Caco-2 (cell line): ENCODE measurements around the gene FOXC2. TPM values are rescaled to one million over a fixed set of nuclear protein-coding genes. Genes with fewer than 3 reads are reported as not detected.

ENCODE experiments used
- BruUV-seq: library from RNA; stranded (reverse); fragments of 400-500 nt; replicated peaks from 2 replicates; lab custom pipeline; 2021; lab: Mats Ljungman, UMichigan
- CTCF ChIA-PET: fragments of 300-600 bp; sonication (Branson Sonifier 250); formaldehyde crosslinking; loops from one replicate; lab custom pipeline; 2022; ENCODE audit warnings: antibody characterized with exemption; lab: Charles Lee
- POLR2A ChIA-PET: fragments of 300-600 bp; sonication (Branson Sonifier 250); formaldehyde crosslinking; loops from one replicate; lab custom pipeline; 2022; ENCODE audit warnings: antibody characterized with exemption; lab: Charles Lee
- DNase-seq, 2 experiments: peaks; one replicate each; pipeline versions ENCODE4 v3.0.0 to v3.0.0-alpha.2; 2020 to 2022
- H3K27me3 ChIP-seq: replicated peaks from 2 replicates; pipeline ENCODE4 v1.6.0; 2011; ENCODE audit warnings: low read length; ENCODE audit not compliant: control insufficient read depth, insufficient read depth
- H3K36me3 ChIP-seq: 2 replicates; pipeline ENCODE4 v1.5.1; 2011; ENCODE audit warnings: low read length; ENCODE audit not compliant: control insufficient read depth, insufficient read depth
- H3K4me1 ChIP-seq: fragments of 250-450 bp; sonication (Bioruptor Pico); 2 replicates; pipeline ENCODE4 v1.5.1; 2020; ENCODE audit warnings: mild to moderate bottlenecking
- H3K4me3 ChIP-seq: 2 replicates; pipeline ENCODE4 v1.5.1; 2011; ENCODE audit warnings: low read depth, mild to moderate bottlenecking, control low read depth, low read length
- H3K9me3 ChIP-seq: fragments of 250-450 bp; sonication (Bioruptor Pico); 2 replicates; pipeline ENCODE4 v1.5.1; 2020; ENCODE audit warnings: mild to moderate bottlenecking, moderate library complexity
- H3K27ac Mint-ChIP-seq: one replicate; pipeline ENCODE4 v1.8.0; 2022; ENCODE audit warnings: mixed read lengths; ENCODE audit not compliant: unreplicated experiment
- H3K27me3 Mint-ChIP-seq: one replicate; pipeline ENCODE4 v1.8.0; 2022; ENCODE audit warnings: mixed read lengths; ENCODE audit not compliant: insufficient read depth, unreplicated experiment
- H3K36me3 Mint-ChIP-seq: one replicate; pipeline ENCODE4 v1.8.0; 2022; ENCODE audit warnings: mild to moderate bottlenecking, mixed read lengths; ENCODE audit not compliant: insufficient read depth, unreplicated experiment
- H3K4me1 Mint-ChIP-seq: one replicate; pipeline ENCODE4 v1.8.0; 2022; ENCODE audit warnings: low read depth, mixed read lengths; ENCODE audit not compliant: unreplicated experiment
- H3K4me3 Mint-ChIP-seq: one replicate; pipeline ENCODE4 v1.8.0; 2022; ENCODE audit warnings: mild to moderate bottlenecking, moderate library complexity, mixed read lengths; ENCODE audit not compliant: unreplicated experiment
- H3K9me3 Mint-ChIP-seq: one replicate; pipeline ENCODE4 v1.8.0; 2022; ENCODE audit warnings: mixed read lengths; ENCODE audit not compliant: unreplicated experiment
- intact Hi-C: fragments of 100-400 bp; cut with micrococcal nuclease; formaldehyde crosslinking; loops from one replicate; pipeline ENCODE4 v1.10.0; 2022; ENCODE audit not compliant: unreplicated experiment
- total RNA-seq: library from RNA; stranded (reverse); gene quantifications from 2 replicates; pipeline ENCODE4 v1.2.3, GENCODE V29; 2022
- TF ChIP-seq, protein P1 (sequence below), 2 experiments: fragments of 200-600 bp in 1 of 2; IDR thresholded peaks; 1 replicate in 1 of 2; 2 replicates in 1 of 2; pipeline versions ENCODE4 v1.5.1 to v1.8.0; 2011 to 2022; ENCODE audit warnings: antibody characterized with exemption in 1 of 2, control low read depth in 1 of 2, inconsistent platforms in 1 of 2, low read depth in 1 of 2, low read length in 1 of 2, mild to moderate bottlenecking in 1 of 2, moderate library complexity in 1 of 2; ENCODE audit not compliant: insufficient read depth in 1 of 2, severe bottlenecking in 1 of 2, unreplicated experiment in 1 of 2

The FOXC2 gene
- total RNA-seq, 1 experiment from 2014 or later: not detected

DNA sequence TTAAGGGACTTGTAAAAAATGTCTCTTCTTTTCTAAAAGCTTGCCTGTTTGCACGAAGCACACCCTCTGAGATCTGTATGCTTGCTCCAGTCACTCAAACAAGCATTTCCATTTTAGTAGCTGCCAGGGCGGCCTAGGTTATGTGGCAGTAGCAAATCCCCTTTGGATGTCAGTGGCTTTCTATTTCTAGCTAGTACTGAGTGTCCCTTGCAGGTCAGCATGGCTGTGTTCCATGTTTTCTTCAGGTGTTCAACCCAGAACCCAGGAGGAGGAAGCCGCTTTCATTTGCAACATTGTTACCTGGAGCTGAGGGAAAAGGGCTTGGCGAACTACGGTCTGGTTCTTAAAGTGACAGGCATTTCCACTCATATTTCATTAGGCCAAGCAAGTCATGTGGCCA is 48.1 kb downstream of the FOXC2 start:
- ChIA-PET POLR2A (no interaction called here), CTCF (no interaction called here)
- H3K4me1 Mint-ChIP-seq: no peaks in the 10 kb centered on the region
- H3K27me3 Mint-ChIP-seq: peaks cover 2% of the 10 kb centered on the region
- no peaks in the 10 kb centered on the region for H3K9me3 ChIP-seq
- BruUV-seq: no TSS peak
- no peak overlapping the region for H3K27ac Mint-ChIP-seq
- TF ChIP-seq, protein P1, sequence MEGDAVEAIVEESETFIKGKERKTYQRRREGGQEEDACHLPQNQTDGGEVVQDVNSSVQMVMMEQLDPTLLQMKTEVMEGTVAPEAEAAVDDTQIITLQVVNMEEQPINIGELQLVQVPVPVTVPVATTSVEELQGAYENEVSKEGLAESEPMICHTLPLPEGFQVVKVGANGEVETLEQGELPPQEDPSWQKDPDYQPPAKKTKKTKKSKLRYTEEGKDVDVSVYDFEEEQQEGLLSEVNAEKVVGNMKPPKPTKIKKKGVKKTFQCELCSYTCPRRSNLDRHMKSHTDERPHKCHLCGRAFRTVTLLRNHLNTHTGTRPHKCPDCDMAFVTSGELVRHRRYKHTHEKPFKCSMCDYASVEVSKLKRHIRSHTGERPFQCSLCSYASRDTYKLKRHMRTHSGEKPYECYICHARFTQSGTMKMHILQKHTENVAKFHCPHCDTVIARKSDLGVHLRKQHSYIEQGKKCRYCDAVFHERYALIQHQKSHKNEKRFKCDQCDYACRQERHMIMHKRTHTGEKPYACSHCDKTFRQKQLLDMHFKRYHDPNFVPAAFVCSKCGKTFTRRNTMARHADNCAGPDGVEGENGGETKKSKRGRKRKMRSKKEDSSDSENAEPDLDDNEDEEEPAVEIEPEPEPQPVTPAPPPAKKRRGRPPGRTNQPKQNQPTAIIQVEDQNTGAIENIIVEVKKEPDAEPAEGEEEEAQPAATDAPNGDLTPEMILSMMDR (IDR thresholded peaks at IDR 0.05; ENCODE audit: insufficient read depth in 1 of 2, low read depth in 1 of 2, low read length in 1 of 2, severe bottlenecking in 1 of 2, unreplicated experiment in 1 of 2): no peak
- no peak overlapping the region for H3K4me3 Mint-ChIP-seq
- peaks cover 4% of the 10 kb centered on the region for H3K4me1 ChIP-seq
- no peaks in the 10 kb centered on the region for H3K36me3 ChIP-seq
- no peak overlapping the region for H3K4me3 ChIP-seq
- H3K36me3 Mint-ChIP-seq: no peaks in the 10 kb centered on the region
- no peaks in the 10 kb centered on the region for H3K27me3 ChIP-seq
- intact Hi-C loops: no loop called here
- no peaks in the 10 kb centered on the region for H3K9me3 Mint-ChIP-seq
- DNase-seq: no peak

DNA sequence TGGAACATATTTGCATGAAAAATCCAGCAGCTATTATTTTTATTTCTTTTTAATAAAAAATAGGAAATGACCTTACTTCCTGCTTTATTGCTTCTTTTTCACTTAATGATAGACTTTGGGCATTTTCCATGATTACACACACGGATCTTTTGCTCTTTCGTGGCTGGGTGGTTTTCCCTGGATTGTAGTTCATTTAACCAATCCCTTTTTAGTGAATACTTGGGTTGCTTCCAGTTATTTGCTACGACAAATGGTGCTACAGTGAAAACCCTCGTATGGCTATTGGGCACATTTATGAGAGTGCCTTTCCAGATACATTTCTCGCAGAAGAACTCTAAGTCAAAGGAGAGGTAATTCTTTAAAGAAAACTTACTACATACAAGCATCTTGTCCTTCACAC is 50.3 kb downstream of the FOXC2 start:
- Mint-ChIP-seq H3K4me1 (no peaks in the 10 kb centered on the region), H3K27me3 (peaks cover 6% of the 10 kb centered on the region), H3K4me3 (no peak overlapping the region), H3K9me3 (no peaks in the 10 kb centered on the region), H3K27ac (no peak overlapping the region), H3K36me3 (no peaks in the 10 kb centered on the region)
- no peaks in the 10 kb centered on the region for H3K36me3 ChIP-seq
- intact Hi-C loops: no loop called here
- H3K27me3 ChIP-seq: no peaks in the 10 kb centered on the region
- no peak for DNase-seq
- no peaks in the 10 kb centered on the region; the same call in 1 of the 2 replicates for H3K9me3 ChIP-seq
- ChIA-PET CTCF (no interaction called here), POLR2A (no interaction called here)
- no peaks in the 10 kb centered on the region for H3K4me1 ChIP-seq
- BruUV-seq: no TSS peak
- TF ChIP-seq, protein P1 (IDR thresholded peaks at IDR 0.05; ENCODE audit: insufficient read depth in 1 of 2, low read depth in 1 of 2, low read length in 1 of 2, severe bottlenecking in 1 of 2, unreplicated experiment in 1 of 2): no peak
- H3K4me3 ChIP-seq: no peak overlapping the region

DNA sequence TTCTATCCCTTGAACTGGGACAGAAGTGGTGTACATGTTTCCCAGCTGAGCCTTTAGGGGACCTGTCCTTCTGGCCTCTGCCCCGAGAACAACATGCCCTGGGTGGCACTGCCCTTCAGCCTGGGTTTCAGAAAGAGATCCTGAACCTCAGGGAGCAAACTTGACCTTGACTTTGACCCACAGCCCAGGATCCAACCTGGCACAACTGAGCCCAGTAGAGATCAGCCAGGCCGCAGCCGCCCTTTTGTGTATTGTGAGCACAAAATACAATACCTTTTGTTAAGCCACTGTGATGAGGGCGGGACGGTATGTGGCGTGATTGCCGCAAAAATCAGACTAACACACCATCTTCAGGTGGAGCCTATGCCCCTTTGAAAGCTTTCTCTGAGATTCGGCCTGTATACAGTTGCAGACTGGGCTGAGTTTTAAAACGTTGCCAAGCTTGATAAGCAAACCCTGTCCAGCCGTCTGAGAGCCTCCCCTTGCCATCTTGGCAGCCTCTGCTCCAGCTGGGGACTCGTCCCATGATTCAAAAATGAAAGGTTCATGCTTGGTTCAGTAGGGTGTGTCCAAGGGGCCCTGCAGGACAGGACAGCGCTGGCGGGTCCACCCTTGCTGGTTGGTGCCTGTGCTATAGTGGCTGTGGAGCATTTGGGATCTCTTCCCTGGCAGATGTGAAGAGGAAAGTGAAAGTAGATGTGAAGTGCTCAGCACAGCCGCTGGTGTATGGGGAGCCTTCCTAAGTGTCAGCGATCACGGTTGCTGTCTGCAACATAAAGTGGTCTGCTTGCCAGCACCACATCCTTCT is 52.0 kb downstream of the FOXC2 start:
- no peak overlapping the region for H3K27ac Mint-ChIP-seq
- POLR2A ChIA-PET: no interaction called here
- H3K9me3 ChIP-seq: no peaks in the 10 kb centered on the region; the same call in 1 of the 2 replicates
- H3K36me3 ChIP-seq: no peaks in the 10 kb centered on the region
- H3K36me3 Mint-ChIP-seq: no peaks in the 10 kb centered on the region
- intact Hi-C loops: no loop called here
- H3K4me1 Mint-ChIP-seq: no peaks in the 10 kb centered on the region
- no peak overlapping the region for H3K4me3 ChIP-seq
- no peaks in the 10 kb centered on the region for H3K4me1 ChIP-seq
- H3K27me3 Mint-ChIP-seq: peaks cover 10% of the 10 kb centered on the region
- peak overlapping the region; percentile 52 for H3K4me3 Mint-ChIP-seq
- BruUV-seq: no TSS peak
- TF ChIP-seq, protein P1 (IDR thresholded peaks at IDR 0.05; ENCODE audit: insufficient read depth in 1 of 2, low read depth in 1 of 2, low read length in 1 of 2, severe bottlenecking in 1 of 2, unreplicated experiment in 1 of 2): no peak
- no peaks in the 10 kb centered on the region for H3K9me3 Mint-ChIP-seq
- CTCF ChIA-PET: no interaction called here
- DNase-seq: no peak
- no peaks in the 10 kb centered on the region for H3K27me3 ChIP-seq

Other genes with a start within 250 kb of the FOXC2 start
- gene FOXF1, start 56.3 kb upstream of the FOXC2 start, total RNA-seq: 0.09 TPM in 1 of 2 replicates, not detected in the other
- 30.5 and 33.0 TPM in 2 replicates for gene MTHFSD, start 11.6 kb upstream of the FOXC2 start, total RNA-seq
- gene FOXL1, start 11.7 kb downstream of the FOXC2 start, total RNA-seq: 0.11 TPM in 1 of 2 replicates, not detected in the other